H1 (cell line): Measurements from ENCODE around the gene TAOK1. TPM values are rescaled to one million over a fixed set of nuclear protein-coding genes. Genes with fewer than 3 reads are reported as not detected.

Experiments
- HDAC2 ChIP-seq, 2 experiments: fragments of 300-600 bp in 1 of 2; sonication (generic) in 1 of 2; IDR thresholded peaks; 2 replicates each; pipeline ENCODE4 v1.6.1; 2011 to 2012; ENCODE audit warnings: low read depth in 2 of 2, low read length in 2 of 2, mild to moderate bottlenecking in 2 of 2, moderate library complexity in 2 of 2, borderline replicate concordance in 1 of 2, inconsistent platforms in 1 of 2
- polyA plus RNA-seq, 7 experiments: library from polyadenylated mRNA; depleted of rRNA in 3 of 7; stranded (reverse) in 5 of 7; unstranded in 2 of 7; fragments of >200 nt in 5 of 7; fragments of 200-250 nt in 2 of 7; gene quantifications; 1 replicate in 5 of 7; 2 replicates in 1 of 7; 4 replicates in 1 of 7; pipeline versions ENCODE4 v1.2.1 to v1.2.3, GENCODE V29; 2011 to 2013; ENCODE audit warnings: missing spikeins in 2 of 7, mixed read lengths in 2 of 7
- total RNA-seq: library from RNA; stranded (reverse); fragmentation: NEBNext Ultra II Directional; extraction: Animal tissue kit (Norgen Biotek cat#: 25700); gene quantifications from 2 replicates; pipeline ENCODE4 v1.2.1, GENCODE V29; 2021

Gene TAOK1
- total and polyA plus RNA-seq, 2 of the 8 experiments (the other 6 are each of a cell fraction or from before 2014, with no cell fraction given): 12.2 to 90.6 TPM

- no peak for TF ChIP-seq HDAC2 (IDR thresholded peaks at IDR 0.05; ENCODE audit: borderline replicate concordance in 1 of 2, low read depth in 2 of 2, low read length in 2 of 2)
Observed at GRCh38 chr17:29505836-29506235, 115.7 kb downstream of the TAOK1 start (continued).
